Muscle of arm (tissue), 14 donors: Measurements from ENCODE around the gene MGAT4C. TPM values are rescaled to one million over a fixed set of nuclear protein-coding genes. Genes with fewer than 3 reads are reported as not detected.
"Not testable (repeated sequence)": the region's sequence is repeated elsewhere in the genome, so short reads cannot be mapped to it uniquely, and the experiment has no call there.

Source experiments
- DNase-seq: peaks from one replicate; pipeline ENCODE4 v3.0.0-alpha.2; 2013
- long read RNA-seq, 11 donors: transcript quantifications; one replicate each; lab custom pipeline, GENCODE V29; 2026
- polyA plus RNA-seq, 12 donors: library from polyadenylated mRNA; unstranded; fragments of 120-200 nt; gene quantifications; one replicate each; pipeline ENCODE4 v1.2.1, GENCODE V29; 2013; ENCODE audit not compliant: insufficient read length in 12 of 12

Gene MGAT4C
- polyA plus RNA-seq: 1 to 10 TPM in 4 of 12 donors, under 1 TPM in 6, not detected in 2; 0.38 to 2.2 (median 0.91) TPM
- long read RNA-seq, donor 1: 0 reads
- long read RNA-seq, donor 2: 0 reads
- long read RNA-seq, donor 3, full-length matches to known transcripts: 1 of 1 reads
- long read RNA-seq, donor 3, partial matches to known transcripts: 0 of 1 reads
- long read RNA-seq, donor 3, other reads (novel, unspliced or antisense): 0 of 1 reads
- long read RNA-seq, donor 4: 0 reads
- long read RNA-seq, donor 5: 0 reads
- long read RNA-seq, donor 6: 0 reads
- long read RNA-seq, donor 7: 0 reads
- long read RNA-seq, donor 8: 0 reads
- long read RNA-seq, donor 9: 0 reads
- long read RNA-seq, donor 10: 0 reads
- long read RNA-seq, donor 11: 0 reads

DNA sequence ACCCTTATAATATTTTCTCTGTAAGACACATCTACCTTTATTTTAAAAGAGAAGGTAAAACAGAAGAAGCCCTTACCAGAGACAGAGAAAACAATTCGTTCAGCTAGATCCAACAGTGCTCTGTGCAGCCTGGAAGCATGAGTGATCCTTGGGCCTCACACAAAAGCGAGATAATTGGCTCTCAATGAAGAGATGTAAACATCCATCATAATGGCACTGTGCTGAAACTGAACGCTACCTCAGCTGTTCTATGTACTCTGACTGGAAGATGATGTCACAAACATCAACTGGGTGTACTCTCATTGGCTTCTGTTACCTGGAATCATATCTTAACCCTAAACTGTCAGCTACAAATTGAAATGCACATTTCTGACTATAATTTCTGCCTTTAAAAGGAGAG lies at the start of gene MGAT4C:
TSS of gene MGAT4C (minus strand) at position 229 of the 400 bp plus-strand sequence.
- DNase-seq: no peak

DNA sequence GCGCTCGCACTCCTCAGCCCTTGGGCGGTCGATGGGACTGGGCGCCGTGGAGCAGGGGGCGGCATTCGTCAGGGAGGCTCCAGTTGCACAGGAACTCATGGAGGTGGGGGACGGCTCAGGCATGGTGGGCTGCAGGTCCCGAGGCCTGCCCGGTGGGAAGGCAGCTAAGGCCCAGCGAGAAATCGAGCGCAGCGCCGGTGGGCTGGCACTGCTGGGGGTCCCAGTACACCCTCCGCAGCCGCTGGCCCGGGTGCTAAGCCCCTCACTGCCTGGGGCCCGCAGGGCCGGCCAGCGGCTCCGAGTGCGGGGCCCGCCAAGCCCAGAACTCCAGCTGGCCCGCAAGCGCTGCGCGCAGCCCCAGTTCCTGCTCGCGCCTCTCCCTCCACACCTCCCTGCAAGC lies 40.2 kb upstream of the MGAT4C start:
- DNase-seq: not testable (repeated sequence)

DNA sequence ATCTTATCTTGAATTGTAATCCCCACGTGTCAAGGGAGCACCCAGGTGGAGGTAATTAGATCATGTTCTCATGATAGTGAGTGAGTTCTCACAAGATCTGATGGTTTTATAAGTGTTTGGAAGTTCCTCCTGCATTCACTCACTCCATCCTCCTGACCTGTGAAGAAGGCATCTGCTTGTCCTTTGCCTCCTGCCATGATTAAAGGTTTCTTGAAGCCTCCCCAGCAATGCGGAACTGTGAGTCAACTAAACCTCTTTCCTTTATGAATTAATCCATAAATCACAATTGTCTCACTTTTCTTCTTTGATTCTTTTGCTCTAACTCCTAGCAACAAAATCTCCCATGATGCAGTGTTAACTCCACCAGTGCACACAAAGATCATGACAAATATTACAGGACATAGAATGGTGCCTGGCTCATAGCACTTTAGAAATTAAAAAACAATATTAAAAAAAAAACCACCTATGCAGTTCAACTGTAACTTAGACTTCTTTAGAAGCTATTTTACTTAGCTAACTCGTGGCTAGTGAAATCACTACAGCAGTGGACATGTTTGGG lies 37.6 kb upstream of the MGAT4C start:
- DNase-seq: no peak

DNA sequence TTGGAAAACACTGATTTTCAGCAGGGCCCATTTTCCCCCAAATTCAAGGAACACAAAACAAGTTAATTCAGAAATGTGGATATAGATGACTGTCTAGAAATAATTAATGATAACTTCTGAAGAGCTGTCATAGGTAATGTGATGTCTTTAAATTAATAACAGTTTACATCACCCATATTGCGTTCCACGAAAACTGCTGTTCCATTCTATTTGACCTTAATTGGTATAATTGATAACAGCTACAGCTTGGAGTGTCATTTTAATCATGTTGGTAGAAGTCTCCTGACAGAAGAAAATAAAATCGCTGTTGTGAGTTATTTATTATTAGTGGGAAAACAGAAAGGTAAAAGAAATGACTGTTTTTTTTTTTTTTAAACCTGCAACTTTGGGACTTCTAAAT lies 36.3 kb upstream of the MGAT4C start:
- no peak for DNase-seq

DNA sequence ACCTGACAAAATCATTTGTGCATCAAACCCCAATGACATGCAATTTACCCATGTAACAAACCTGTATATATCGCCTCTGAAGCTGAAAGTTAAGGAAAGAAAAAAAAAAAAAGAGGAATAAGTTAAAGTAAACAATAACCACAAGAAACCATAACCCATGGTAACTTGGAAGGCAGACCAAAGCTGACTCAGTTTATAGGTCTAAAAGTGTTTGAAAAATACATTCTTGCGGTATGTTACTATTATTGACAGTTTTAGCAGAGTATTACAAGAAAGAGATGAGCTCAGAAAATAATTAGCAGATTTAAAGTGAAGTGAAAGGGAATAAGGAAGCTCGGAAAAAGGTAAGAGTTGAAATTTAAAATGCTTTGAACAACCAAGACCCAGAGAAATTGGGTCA lies 34.4 kb upstream of the MGAT4C start:
- no peak for DNase-seq

DNA sequence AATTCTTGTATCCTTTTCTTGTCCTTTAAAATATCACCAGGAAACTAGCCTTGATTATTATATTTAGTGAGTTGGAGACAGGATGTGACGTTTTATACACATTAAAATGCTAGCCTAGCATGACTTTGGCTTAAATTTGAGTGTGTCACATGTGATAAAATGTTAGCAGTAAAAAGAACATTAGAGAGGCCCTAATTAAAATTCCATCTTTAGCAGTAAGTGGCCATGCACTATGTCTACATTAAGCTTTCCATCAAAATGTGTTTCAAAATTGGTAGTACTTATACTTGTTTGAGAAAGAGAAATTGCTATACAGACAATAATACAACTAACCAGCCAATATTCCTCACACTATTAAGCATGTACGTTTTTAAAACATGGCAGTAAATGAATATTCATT lies 29.9 kb upstream of the MGAT4C start:
- DNase-seq: no peak

DNA sequence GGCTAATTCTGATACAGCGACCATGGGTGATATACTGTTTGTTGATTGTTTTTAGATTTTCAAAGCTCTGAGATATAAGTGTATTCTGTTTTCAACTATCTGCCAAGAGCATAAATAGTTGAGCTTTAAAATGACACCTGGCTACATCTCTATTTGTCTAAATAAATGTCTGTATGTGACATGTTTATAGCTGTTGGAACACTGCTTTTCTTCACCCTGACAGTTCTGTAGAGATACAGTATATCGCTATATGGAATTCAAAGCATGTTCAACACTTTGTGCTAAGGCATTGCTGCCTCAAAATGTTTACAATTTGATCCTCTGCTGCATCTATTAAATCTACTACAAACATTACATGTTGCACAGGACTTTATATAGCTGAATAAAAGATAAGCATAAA lies 27.4 kb upstream of the MGAT4C start:
- no peak for DNase-seq

DNA sequence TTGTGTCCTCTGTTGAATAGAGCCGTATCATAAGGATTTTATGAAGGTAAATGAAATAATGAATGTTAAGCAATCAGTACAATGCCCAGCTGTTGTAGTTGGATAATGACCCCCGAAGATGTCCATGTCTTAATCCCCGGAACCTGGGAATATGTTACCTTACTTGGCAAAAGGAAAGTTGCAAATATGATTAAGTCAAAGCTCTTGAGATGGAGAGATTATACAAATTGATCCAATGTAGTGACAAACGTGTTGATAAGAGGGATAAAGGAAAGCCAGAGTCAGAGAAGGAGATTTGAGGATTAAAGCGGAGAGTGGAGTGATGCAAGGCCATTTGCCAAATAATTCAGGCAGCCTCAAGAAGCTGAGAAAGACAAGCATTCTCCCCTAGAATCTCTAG lies 19.2 kb upstream of the MGAT4C start:
- DNase-seq: no peak

DNA sequence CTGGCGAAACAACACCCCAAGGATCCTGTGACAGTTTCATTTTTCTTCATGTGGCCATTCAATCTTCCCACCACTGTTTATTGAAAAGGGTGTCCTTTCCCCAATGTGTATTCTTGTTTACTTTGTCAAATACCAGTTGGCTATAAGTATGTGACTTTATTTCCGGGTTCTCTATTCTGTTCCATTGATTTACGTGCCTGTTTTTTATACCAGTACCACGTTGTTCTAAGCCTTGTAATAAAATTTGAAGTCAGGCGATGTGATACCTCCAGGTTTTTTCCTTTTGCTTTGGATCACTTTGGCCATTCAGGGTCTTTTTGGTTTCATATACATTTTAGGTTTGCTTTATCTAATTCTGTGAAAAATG lies 9.1 kb upstream of the MGAT4C start:
- DNase-seq: no peak

DNA sequence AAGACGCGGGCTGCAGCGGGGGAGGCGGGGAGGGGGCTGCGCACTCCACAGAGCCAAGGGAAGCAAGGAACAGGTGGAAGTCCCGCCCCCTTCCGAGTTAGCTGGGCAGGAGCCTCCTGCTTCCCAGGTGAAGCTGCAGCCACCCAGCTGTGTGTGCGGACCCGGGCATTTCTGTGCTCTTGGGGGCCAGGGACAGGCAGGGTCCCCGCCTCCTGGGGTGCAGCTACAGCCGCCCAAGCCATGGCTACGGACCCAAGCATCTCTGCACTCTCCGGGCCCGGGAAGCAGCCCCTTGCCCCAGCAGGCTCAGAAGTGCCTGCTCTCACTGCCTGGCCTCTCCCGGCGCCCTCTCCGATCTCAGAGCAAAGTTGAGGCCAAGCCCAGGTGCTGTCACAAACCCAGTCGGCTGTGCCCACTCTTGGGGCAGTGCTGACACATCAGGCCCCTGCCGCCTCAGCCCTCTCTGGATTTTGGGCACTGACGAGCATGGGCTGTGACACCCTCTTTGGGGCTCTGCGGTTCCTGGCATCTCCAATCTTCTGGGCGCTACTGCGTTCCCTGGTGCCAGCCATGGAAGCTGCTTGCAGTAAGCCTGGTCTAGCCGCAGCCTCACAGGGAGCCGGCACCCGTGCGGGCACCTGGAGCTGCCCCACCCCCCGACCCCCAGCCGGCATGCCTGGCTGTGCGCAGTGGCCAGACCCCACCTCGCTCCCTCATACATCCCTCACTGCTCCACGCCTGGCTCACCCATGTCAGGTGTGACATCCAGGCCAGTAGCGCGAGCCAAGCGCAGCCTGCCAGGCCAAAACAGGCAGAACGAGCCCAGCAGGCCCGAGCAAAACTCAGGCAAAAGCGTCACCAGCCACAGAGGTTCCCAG lies 8.5 kb upstream of the MGAT4C start:
- DNase-seq: no peak

DNA sequence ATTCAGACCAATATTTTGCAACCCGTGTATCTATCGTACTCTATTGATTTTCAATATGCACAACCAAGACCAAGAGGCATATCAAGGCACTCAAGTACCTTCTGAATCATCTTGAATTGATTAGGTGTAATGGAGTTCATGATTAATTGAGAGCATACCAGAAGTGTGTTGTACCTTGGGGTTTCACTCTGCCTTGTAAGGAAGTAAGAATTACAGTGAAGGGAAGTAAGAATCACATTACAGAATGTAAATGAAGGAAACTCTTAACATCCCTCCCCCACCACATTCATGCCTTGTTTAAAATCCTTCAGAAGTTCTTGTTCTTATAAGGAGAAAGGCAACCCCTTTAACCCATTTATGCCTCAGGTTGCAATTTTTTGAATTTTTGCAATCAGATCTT lies 5.4 kb upstream of the MGAT4C start:
- DNase-seq: no peak

DNA sequence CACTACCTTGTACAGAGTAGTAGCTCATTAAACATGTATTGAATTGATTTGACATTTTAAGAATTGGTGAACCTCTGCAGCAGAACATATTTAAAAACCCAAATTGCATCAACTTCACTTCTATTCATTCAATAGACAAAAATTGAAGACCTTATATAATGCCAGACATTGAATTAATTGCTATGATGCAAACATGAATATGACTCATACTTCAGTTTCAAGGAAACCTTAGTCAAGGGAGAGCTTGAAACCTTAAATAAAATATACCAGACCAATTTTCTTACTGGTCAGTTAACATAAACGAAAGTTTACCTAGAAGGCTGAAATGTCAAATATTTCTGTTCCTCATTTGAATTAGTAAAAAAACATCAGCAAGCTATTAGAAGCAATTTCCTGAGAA lies 5.0 kb upstream of the MGAT4C start:
- no peak for DNase-seq

DNA sequence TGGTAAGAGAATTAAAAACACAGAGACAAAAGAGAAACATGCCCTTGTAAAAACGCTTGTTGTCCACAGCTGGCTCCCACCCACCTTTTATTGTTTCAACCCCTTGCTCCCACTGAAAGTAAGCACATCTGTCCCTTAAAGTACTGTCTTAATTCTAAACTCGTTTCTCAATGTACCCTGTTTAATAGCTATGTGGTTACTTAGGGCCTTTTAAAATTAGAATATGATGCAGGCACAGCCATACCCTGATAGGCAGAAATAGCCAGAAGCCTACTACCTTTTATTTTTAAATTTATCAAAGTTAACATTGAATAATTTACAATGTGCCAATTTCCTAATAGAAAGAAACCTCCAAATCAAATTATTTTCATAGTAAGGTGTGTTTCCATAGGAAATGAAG lies 4.0 kb upstream of the MGAT4C start:
- DNase-seq: no peak

DNA sequence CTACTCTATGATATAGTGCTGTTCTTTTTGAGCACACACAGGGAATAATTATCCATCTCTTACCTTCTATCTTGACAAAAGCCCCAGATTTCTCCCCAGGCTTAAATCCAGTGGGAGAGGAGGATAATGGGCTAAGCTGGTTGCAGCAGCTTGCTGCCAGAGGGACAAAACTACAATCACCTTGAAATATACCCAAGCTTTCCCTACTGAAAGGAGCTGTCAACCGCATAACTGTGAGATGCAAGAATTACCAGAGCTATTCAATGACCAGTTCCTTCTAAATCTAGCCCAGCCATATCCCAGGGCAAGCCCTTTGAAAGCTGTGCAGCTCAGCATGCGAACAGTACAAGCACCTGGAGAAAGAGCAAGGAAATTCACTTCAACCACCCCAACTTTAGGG lies 943 bp upstream of the MGAT4C start:
- DNase-seq: no peak

DNA sequence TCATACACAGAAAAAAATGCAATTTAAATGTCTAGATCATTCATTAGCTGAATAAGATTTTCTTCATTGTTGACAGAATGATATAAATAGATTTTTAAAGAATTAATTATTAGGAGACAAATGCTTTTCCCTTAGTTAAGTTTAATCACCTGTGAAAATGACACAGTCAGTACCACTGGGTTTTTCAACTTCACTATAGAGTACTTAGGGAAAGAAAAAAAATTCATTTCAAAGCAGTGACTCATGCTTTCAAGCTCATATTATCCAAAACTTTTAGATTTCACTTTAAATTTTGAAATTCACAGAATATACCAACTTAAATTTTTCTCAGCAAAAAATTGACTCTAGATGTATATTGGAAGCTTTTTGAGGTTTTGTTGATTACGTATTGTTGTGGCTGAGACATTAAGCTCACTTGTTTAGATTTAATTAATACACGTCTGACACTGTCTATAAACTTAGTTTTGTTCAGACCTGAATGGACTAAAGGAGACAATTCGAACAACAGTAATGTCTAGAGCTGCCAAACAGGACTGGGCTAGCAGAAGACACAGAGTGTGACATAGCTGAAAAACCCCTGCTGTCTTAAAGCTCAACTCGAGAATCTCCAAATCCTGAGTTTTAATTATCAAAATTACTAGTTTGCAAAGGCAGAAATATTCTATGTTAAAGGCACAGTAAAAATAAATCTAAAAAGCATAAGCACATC lies 1.6 kb downstream of the MGAT4C start:
- no peak for DNase-seq

DNA sequence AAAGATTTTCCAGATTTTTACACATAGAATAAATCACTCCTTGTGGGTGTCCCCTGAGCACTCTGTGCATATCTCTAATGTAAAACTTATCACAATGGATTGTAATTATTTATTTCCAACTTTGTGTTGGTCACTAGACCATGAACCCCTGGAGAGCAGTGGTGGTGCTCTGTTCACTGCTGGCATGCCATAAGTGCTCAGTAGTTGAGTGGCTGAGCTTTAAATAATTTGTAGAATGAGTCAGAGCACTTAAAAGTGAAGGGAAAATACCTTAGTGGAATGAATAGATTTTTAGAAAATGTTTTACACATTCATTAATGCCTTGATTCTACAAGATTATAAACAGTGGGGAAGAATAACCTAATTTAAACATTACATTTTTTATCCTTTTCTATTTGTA lies 6.3 kb downstream of the MGAT4C start:
- no peak for DNase-seq

DNA sequence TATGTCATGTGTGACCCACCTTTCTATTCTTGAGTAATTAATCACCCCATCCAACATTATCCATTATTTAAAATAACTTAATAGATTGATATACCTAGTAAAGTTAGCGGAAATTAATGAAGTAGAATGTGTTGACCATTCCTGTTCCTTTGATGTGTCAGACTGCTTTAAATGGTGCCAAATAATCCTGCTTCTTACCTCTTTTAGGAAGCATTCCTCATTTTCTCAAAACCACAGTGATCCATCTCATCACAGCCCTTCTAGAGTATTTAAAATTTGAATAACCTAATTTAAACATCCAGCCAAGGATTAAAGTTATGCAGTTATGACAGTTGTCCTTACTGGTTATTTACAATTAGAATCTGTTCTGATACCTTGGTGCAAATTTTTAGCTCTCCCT lies 6.9 kb downstream of the MGAT4C start:
- no peak for DNase-seq

DNA sequence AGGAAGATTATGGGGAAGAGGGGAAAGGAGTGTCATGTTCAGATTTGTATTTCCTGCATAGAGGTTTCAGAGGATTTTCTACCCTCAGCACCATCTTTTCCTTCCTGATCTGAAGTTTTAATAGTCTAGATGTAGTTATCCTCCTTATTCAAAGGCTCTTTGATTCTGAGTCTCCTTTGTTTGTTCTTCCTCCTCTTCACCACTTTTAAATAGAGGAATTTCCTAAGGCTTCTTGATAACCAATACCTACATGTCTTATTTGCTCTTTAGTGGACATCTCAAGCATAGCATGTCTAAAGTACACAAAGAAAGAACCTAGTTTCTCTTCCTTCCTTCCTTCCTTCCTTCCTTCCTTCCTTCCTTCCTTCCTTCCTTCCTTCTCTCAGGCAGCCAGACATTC lies 8.3 kb downstream of the MGAT4C start:
- DNase-seq: no peak

DNA sequence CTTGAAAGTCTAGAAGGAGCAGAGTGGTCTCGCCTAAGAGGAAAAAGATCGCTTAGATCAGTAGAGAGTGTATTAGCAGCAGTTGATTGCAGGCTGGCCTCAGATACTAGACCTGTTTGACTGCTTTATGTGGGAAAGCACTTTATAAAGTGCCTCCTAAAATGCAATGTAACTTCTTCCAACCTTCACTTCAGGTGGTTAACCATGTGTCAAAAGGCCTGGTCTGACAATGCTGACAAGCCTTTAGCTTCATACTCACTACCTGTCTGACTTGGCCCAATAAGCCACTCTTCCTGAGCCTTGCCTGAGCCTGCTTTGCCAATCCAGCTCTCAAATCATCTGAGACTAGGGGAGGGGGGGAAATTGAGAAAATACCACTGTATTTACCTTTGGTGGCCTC lies 14.6 kb downstream of the MGAT4C start:
- DNase-seq: no peak

DNA sequence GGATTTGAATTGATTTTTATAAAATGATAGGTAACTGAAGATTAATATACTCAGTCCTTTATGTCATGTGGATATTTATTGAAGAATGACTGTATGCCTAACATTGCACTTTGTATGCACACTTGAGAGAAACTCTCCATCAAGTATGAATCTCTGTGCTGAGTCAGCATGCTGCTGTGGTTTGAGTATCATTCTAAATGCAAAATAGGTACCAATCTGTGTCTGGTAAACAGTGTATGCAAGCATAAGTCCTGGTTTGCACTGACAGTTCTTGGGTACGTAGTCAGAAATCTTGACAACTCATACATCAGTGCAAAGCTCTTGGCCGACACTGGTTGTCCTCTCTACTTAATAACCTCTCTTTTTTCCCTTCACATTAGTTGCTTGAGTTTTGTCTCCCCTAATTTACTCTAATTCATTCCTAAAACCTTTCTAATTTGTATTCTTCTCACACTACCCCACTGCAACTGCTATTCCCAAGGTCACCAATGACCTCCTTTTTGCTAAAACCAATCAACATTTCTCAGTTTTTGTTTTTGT lies 21.8 kb downstream of the MGAT4C start:
- no peak for DNase-seq

DNA sequence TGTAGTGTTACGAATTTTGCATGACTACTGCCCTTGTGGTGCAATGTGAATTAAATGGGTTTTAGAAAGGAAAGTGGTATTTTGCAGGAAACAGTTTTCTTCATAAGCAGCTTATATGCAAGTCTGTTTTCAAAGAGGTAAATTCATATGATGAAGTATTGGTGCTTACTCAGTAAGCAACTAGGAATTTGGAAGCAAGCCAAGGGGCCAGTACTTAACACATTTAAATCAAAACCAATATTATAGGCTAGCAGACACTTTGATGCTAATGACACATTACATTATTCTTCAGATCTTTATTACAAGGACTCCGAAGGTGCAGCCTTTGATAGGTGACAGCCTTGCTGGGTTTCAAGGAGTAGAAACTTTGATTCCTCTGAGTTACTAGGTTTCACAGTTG lies 23.1 kb downstream of the MGAT4C start:
- DNase-seq: no peak

DNA sequence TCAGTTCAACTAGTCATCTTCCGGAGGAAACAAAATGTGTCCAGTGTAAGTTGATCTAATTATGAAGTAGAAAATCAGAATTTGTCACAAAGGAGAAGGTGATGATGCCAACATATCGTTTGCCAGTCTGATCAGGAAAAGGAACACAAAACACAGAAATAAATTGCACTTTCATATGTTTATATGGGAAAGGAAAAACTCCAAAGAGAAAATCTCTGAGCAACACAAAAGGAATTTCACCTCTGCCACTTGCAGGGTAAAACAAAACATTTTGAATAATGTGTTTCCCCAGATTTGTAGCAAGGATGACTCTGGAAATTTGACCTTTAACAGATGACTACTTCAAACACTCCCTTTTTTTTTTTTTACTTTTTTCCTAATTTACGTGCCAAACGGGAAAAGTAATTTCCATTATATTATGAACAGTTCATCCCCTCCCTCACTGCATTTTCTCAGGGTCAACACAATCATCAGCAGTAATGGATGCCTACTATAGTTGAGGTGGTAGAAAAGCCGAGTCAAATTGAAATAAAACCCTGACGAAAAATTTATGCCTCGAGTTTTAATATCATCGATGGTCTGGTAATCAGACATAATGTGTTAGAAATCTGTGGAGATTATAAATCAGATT lies 25.6 kb downstream of the MGAT4C start:
- no peak for DNase-seq
